Stomach (tissue), 9 donors: ENCODE measurements around the gene LVRN. TPM values are rescaled to one million over a fixed set of nuclear protein-coding genes. Genes with fewer than 3 reads are reported as not detected.

Source experiments
- DNase-seq, 2 donors: peaks; one replicate each; pipeline versions ENCODE4 v3.0.0 to v3.0.0-alpha.2; 2013 to 2019
- H3K27ac ChIP-seq, 5 donors: fragments of 200-600 bp in 4 of 5; sonication (generic) in 4 of 5; one replicate each; pipeline ENCODE4 v1.5.1; 2013 to 2019; ENCODE audit warnings: mild to moderate bottlenecking in 1 of 5, moderate library complexity in 1 of 5
- H3K27me3 ChIP-seq, 3 donors: fragments of 200-600 bp; sonication (generic); one replicate each; pipeline ENCODE4 v1.5.1; 2017 to 2019; ENCODE audit warnings: mixed run types in 1 of 3
- H3K36me3 ChIP-seq, 4 donors: fragments of 200-600 bp; sonication (generic); 1 replicate in 3 of 4; 2 replicates in 1 of 4; pipeline ENCODE4 v1.5.1; 2016 to 2019
- H3K4me1 ChIP-seq, 4 donors: fragments of 200-600 bp; sonication (generic); one replicate each; pipeline ENCODE4 v1.5.1; 2016 to 2019
- H3K4me3 ChIP-seq, 4 donors: fragments of 200-600 bp; sonication (generic) in 3 of 4; one replicate each; pipeline ENCODE4 v1.5.1; 2016 to 2019; ENCODE audit warnings: mild to moderate bottlenecking in 1 of 4
- H3K9me3 ChIP-seq, 4 donors: fragments of 200-600 bp; sonication (generic); one replicate each; pipeline ENCODE4 v1.5.1; 2016 to 2019
- CTCF ChIP-seq, 7 experiments: fragments of 450-650 bp in 4 of 7; fragments of 200-600 bp in 3 of 7; sonication (generic) in 3 of 7; IDR thresholded peaks; one replicate each; pipeline ENCODE4 v1.5.1; 2016 to 2019; ENCODE audit warnings: antibody characterized with exemption in 7 of 7, control low read depth in 2 of 7, mild to moderate bottlenecking in 1 of 7
- EP300 ChIP-seq: sonication (generic); formaldehyde crosslinking; IDR thresholded peaks from one replicate; pipeline ENCODE4 v1.6.1; 2017; ENCODE audit warnings: antibody characterized with exemption
- POLR2A ChIP-seq, 4 donors: fragments of 450-650 bp; IDR thresholded peaks; one replicate each; pipeline ENCODE4 v1.6.1; 2016; ENCODE audit warnings: antibody characterized with exemption in 4 of 4, control low read depth in 2 of 4, mild to moderate bottlenecking in 1 of 4, moderate library complexity in 1 of 4
- POLR2AphosphoS5 ChIP-seq, 3 donors: sonication (generic); formaldehyde crosslinking; IDR thresholded peaks; one replicate each; pipeline ENCODE4 v1.6.1; 2016; ENCODE audit warnings: antibody characterized with exemption in 3 of 3
- WGBS, 5 donors: extraction: QIAGEN DNeasy Blood & Tissue Kit in 3 of 5; methylation state at CpG; one replicate each; pipeline versions ENCODE4 v1.1.5 to v1.1.7; 2013 to 2018; 5-methylcytosine and 5-hydroxymethylcytosine counted together
- intact Hi-C: fragments of 100-400 bp; cut with DNase I; formaldehyde crosslinking; loops from one replicate; pipeline ENCODE4 v1.15.1; 2023; ENCODE audit warnings: low total_unique reads
- polyA plus RNA-seq, 3 donors: library from polyadenylated mRNA; stranded (reverse); fragments of 200-250 nt; gene quantifications; one replicate each; pipeline ENCODE4 v1.2.3, GENCODE V29; 2013
- total RNA-seq, 5 donors: library from RNA; depleted of rRNA; stranded (reverse); fragments of >200 nt; gene quantifications; one replicate each; pipeline versions ENCODE4 v1.1.0 to v1.2.3, GENCODE V29; 2014 to 2016
- donor health status: healthy with polysubstance abuse.
- donor health status: Bipolar disorder and iron deficiency.
- donor health status: healthy.

LVRN gene
- total and polyA plus RNA-seq, 8 donors, result 0.06 to 1.3 (median 0.35) TPM; not detected in 4

- Histone ChIP-seq H3K27me3 (no peaks in the 10 kb centered on the region), H3K4me3 (no peak overlapping the region), H3K4me1 (no peaks in the 10 kb centered on the region), H3K27ac (peak overlapping the region in 3 of 5 donors; percentile 22 to 39 (median 31)), H3K36me3 (no peaks in the 10 kb centered on the region), H3K9me3 (peaks cover 0 to 6% (median 0%) of the 10 kb centered on the region in 4 donors)
- TF ChIP-seq EP300 (no peak), POLR2AphosphoS5 (IDR thresholded peaks at IDR 0.05) (peak in 1 of 3 donors; percentile 20)
- 61 to 79% (median 72%) methylated on average over 3 of the region's 3 CpGs for WGBS, 5 donors
- peak in 1 of 2 donors; percentile 55 for DNase-seq
- intact Hi-C loops, result no loop called here
These were observed 17.1 kb downstream of the LVRN start for GRCh38 chr5:115979201-115980041.

- WGBS, 5 donors, result 87 to 96% (median 88%) methylated on average over 1 of the region's 1 CpG
These were observed 21.2 kb downstream of the LVRN start for GRCh38 chr5:115983519-115983918.

GRCh38 chr5:115985802-115986757 lies 23.8 kb downstream of the LVRN start:
- Histone ChIP-seq H3K4me3 (no peak overlapping the region), H3K27me3 (no peaks in the 10 kb centered on the region), H3K4me1 (peaks cover 0 to 13% (median 9%) of the 10 kb centered on the region in 4 donors), H3K36me3 (no peaks in the 10 kb centered on the region), H3K9me3 (no peaks in the 10 kb centered on the region), H3K27ac (no peak overlapping the region)
- DNase-seq, result peak in 1 of 2 donors; percentile 69
- TF ChIP-seq POLR2A (IDR thresholded peaks at IDR 0.05), result no peak
- no peak for TF ChIP-seq CTCF (IDR thresholded peaks at IDR 0.05)
- TF ChIP-seq POLR2AphosphoS5 (IDR thresholded peaks at IDR 0.05), result peak in 1 of 3 donors; percentile 32
- no peak for TF ChIP-seq EP300
- intact Hi-C loops, result no loop called here
- 40 to 63% (median 51%) methylated on average over 10 of the region's 10 CpGs for WGBS, 5 donors

More at GRCh38 chr5:115983519-115983918, 21.2 kb downstream of the LVRN start:
- H3K27ac ChIP-seq, result no peak overlapping the region
- H3K4me3 ChIP-seq, result no peak overlapping the region
- intact Hi-C loops, result no loop called here
- no peaks in the 10 kb centered on the region for H3K27me3 ChIP-seq
- H3K36me3 ChIP-seq, result no peaks in the 10 kb centered on the region
- TF ChIP-seq POLR2A (IDR thresholded peaks at IDR 0.05) (no peak), EP300 (no peak), POLR2AphosphoS5 (IDR thresholded peaks at IDR 0.05) (no peak), CTCF (IDR thresholded peaks at IDR 0.05) (no peak)
- DNase-seq, result no peak
- H3K9me3 ChIP-seq, result no peaks in the 10 kb centered on the region
- H3K4me1 ChIP-seq, result peaks cover 0 to 13% (median 9%) of the 10 kb centered on the region in 4 donors

GRCh38 chr5:115988002-115988401 lies 25.7 kb downstream of the LVRN start:
- Histone ChIP-seq H3K4me1 (peaks cover 0 to 13% (median 9%) of the 10 kb centered on the region in 4 donors), H3K27ac (no peak overlapping the region), H3K4me3 (no peak overlapping the region), H3K36me3 (no peaks in the 10 kb centered on the region), H3K27me3 (no peaks in the 10 kb centered on the region), H3K9me3 (no peaks in the 10 kb centered on the region)
- no peak for DNase-seq
- TF ChIP-seq CTCF (IDR thresholded peaks at IDR 0.05), result no peak
- no peak for TF ChIP-seq POLR2AphosphoS5 (IDR thresholded peaks at IDR 0.05)
- TF ChIP-seq EP300, result no peak
- no peak for TF ChIP-seq POLR2A (IDR thresholded peaks at IDR 0.05)
- 84 to 99% (median 90%) methylated on average over 2 of the region's 2 CpGs for WGBS, 5 donors
- intact Hi-C loops, result no loop called here
